Midbrain (tissue), 1 donor: ENCODE data around the gene NPR2.

ENCODE experiments used
- DNase-seq: peaks from one replicate; lab custom pipeline; 2025; lab: John Stamatoyannopoulos, UW

Gene NPR2

GRCh38 chr9:35791297-35791921 is at the start of gene NPR2:
Gene NPR2, plus strand, starts transcription at chr9:35791591. Its CDS starts 818 bp downstream, at chr9:35792409.
- DNase-seq: peak; percentile 14

- no peak for DNase-seq
These were observed 49.7 kb upstream of the NPR2 start for GRCh38 chr9:35741740-35742139.

- no peak for DNase-seq
These were observed 47.9 kb upstream of the NPR2 start for GRCh38 chr9:35743452-35743851.

- no peak for DNase-seq
These were observed 47.4 kb upstream of the NPR2 start for GRCh38 chr9:35743880-35744518.

GRCh38 chr9:35745569-35745968 is 45.8 kb upstream of the NPR2 start:
- no peak for DNase-seq

DNA sequence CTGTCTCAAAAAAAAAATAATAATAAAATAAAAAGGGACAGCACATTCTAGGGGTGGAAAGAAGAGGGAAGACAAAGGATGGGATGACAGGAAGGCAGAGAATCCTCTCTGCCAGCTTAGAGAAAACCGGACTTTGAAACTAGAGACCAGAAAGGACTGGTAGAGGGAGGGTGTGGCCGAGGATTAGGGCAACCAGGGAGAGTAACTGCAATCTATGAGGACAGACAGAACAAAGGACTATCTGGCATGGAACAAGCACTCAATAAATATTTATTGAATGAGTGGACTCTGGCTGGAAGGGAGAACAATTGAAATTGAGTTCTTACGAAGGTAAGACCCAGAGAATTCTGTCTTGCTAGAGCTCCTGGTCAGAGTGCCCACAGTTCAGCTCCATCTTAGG is 44.8 kb upstream of the NPR2 start:
- DNase-seq: no peak

- no peak for DNase-seq
These were observed 43.0 kb upstream of the NPR2 start for GRCh38 chr9:35748242-35748857.

DNA sequence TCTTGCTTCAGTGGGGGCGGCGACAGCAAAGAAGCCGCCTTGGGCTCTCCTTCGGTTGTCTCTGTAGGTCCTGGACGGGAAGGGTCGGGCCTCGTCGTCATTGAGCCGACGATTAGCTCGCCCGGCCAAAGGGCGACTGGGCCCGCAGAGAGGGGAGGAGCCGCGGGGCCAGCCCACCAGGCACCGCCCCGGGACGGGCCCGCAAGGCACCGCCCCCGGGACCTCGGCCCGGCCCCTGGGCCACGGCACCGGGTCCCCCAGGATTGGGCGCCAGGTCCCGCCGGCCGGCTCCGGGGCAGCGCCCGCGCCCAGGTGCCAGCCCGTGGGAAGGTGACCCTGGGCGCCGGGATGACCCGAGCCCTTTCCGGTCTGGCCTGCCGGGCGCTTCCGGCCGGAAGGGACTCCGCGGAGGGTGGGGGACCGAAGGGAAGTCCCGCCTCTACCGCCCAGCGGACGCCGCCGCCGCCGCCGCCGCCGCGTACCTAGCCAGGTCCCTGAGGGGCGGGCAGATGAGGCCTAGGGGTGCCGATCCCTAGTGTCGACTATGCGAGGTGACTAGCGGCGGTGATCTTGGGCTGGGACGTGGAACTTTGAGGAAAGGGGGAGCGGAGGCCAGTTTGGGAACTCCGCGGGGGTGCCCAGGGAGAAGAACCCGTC is 42.4 kb upstream of the NPR2 start, which contains the start of the genes GBA2 and RGP1:
GBA2 (minus strand) TSS at position 371 of the 657 bp plus-strand sequence. CDS start 524 bp downstream, outside the sequence.
RGP1 (plus strand) TSS at position 430 of the 657 bp plus-strand sequence. CDS start 469 bp downstream, outside the sequence.
- peak; percentile 83 for DNase-seq

DNA sequence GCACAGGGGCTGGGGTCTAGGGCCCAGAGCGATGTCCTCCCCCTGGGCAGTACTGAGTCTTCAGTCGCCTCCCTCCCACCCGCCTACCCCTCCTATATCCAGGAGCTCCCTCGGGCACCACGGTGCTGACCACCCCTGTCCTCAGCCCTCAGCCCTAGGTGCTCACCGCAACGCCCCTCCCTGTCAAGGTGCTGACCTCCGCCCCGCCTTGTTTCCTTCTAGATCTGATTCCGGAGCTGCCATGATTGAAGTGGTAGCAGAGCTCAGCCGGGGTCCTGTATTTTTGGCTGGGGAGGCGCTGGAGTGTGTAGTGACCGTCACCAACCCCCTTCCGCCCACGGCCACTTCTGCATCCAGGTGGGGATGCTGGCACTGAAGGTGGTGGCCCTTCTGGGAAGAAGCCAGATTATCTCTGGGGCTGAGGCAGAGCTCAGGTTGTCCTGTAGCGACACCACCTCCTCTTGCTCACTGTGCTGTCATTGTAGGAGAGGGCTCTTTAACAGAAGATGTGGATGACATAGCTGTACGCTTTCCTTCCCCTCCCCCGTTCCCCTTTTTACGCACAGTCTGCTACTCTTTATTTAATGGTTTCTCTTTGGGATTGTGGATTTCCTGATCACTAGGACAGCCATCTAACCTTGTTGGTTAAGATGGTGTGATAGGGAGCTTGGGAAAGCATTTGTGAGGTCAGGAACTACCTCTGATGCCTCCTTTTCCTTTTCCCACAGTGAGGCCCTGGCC is 41.7 kb upstream of the NPR2 start:
- DNase-seq: no peak

DNA sequence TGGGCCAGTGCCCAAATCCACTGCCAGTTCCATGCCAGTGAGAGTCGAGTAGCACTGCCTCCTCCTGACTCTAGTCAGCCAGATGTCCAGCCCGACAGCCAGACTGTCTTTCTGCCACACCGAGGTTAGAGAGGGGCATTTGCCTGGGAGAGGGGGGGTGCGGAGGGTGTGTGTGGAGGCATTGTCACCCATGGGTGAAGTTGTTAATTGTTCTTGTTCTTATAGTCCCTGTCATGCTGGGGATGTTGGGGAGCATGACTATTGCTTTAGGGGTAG is 41.2 kb upstream of the NPR2 start:
- no peak for DNase-seq

DNA sequence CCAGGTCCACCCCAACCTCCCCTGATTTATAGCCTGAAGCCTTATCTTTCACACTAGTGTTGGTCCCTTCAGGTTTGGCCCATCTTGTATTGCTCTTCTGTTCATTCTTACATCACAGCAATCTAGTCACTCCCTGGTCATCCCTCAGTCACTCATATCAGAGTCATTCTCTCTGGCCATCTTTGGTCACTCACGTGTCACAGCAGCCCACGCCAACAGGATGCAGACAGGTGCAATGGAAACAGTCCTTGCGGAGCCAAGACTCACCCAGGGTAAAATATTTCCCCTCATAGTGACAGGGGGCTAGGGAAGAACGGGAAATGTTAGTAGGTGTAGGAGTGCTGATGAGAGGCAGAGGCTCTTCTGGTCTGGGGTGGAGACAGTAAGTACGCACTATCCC is 37.9 kb upstream of the NPR2 start:
- no peak for DNase-seq

DNA sequence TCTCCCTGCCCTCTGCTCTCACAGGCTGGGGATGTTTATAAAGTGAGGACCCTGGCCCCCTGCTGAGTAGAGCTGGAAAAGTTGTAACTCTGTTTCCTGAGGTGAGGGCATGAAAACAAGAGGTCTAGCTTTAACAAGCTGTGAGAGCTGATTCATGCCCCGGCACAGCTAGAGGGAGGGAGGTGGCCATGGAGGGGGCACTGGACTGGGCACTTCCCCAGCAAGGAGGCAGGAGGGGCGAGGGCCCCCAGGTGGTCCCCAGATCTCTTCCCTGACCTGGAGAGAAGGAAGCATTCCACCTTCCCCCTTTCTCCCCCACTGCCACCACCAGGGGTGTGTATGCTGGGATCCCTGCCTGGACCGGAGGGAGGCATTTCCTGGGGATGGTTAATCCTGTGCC is 37.1 kb upstream of the NPR2 start, which contains the start of gene MSMP:
MSMP (minus strand) TSS at position 13 of the 400 bp plus-strand sequence. CDS start 147 bp downstream, outside the sequence.
- no peak for DNase-seq

DNA sequence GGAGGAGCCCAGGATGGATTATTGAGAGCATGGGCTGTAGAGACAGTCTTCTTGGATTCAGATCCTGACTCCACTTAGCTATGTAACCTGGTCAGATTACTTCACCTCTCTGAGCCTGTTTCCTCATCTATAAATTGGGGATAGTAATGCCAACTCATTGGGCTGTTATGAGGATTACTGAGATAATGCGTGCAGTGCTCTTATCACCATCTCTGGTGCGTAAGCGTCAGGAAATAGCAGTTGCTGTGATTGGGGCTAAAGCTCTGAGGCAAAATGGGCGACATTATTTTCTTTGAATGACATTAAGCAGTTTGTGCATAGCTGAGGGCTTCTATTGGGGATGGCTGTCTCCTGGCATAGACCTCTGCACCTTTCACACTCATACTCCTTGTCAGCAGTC is 36.3 kb upstream of the NPR2 start:
- no peak for DNase-seq

- DNase-seq: peak; percentile 48
These were observed 34.8 kb upstream of the NPR2 start for GRCh38 chr9:35756275-35757225.

DNA sequence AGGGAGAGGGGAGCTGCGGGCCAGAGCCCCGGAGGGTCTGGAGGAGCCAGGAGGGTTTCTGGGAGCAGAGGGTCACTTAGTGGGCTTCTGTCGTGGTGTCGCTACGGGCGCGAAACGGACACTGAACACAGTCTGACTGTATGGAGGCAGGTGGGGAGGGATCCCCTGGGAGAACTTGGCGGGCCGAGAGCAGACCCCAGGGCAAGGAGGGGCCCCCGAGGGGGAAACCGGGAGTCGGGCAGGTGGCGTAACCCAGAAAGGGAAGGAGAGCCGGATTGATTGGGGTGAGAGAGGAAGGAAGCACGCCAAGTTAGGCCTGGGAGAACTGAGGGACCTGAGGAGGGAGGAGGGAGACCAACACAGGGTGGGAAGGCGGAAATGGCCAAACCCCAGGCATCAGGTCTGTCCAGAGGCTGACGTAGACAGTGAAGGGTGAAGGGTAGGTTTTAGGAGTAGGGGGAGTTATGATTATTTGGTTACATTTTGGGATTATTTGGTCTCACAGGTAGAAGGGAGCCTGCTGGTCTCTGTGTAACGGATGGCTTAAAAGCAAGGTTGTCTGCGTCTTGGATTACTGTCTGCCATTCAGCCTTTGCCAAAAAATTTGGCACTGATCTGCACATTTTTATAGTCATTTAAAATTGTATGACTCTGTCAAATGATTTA is 34.0 kb upstream of the NPR2 start:
- peak; percentile 28 for DNase-seq

- no peak for DNase-seq
These were observed 33.5 kb upstream of the NPR2 start for GRCh38 chr9:35757892-35758275.

DNA sequence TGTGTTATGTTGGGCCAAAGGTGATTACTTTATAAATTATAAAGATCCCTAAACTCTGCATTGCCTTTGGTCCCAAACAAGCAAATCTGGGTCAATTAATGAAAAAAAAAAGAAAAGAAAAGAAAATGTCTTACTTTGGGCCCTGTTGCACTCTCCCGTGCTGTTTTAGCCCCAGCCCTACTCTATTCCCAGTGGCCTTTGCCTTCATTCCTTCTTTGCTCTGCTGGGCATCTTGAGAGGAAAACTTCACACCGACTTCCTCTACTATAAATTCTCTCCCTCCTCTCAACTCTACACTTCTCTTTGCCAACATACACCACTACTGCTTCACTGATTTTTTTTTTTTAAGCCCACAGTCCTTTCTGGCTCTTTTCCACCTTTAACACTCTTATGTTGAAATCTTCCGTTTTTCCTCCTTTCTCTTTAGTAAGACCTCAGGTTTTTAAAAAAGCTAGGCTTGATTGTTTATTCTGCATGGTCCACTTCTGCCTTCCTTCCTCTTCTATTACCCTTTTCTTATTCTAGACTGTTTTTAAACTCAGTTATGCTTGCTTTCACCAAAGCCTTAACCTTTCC is 32.8 kb upstream of the NPR2 start:
- no peak for DNase-seq

- DNase-seq: no peak
These were observed 31.6 kb upstream of the NPR2 start for GRCh38 chr9:35759795-35760194.

- no peak for DNase-seq
These were observed 30.7 kb upstream of the NPR2 start for GRCh38 chr9:35760651-35761050.

DNA sequence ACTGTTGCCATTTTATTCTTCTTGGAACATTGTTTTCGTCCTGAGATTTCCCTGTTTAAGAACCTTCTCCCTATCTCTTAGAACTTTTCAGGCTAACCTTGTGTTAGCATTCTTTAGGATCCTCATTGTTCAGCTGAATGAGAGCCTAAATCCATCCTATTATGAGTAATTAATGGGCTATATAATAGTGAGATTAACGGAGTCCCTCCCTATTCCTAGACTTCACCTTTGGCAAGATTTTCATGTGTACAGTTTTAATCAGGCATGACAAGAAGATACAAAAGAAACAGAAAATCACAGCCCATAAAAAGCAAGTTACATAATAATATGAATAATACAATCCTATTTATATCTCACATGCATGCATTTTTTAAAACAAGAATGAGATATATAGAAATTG is 28.2 kb upstream of the NPR2 start:
- no peak for DNase-seq
